GM19467 (cell line): ENCODE data around the gene BST1.
"Not testable (repeated sequence)": the region's sequence is repeated elsewhere in the genome, so short reads cannot be mapped to it uniquely, and the experiment has no call there.

Experiments
- ATAC-seq: cut with Tn5 transposase; IDR thresholded peaks from one replicate; pipeline ENCODE4 v1.9.1; 2021; ENCODE audit warnings: mild to moderate bottlenecking, moderate library complexity; ENCODE audit not compliant: unreplicated experiment

The BST1 gene

GRCh38 chr4:15707363-15707715, 4.5 kb downstream of the BST1 start:
- no peak for ATAC-seq

- ATAC-seq: no peak
These were observed 8.9 kb downstream of the BST1 start for GRCh38 chr4:15711762-15712161.

- no peak for ATAC-seq
These were observed 9.3 kb downstream of the BST1 start for GRCh38 chr4:15712214-15712613.

- no peak for ATAC-seq
These were observed 11.3 kb downstream of the BST1 start for GRCh38 chr4:15714141-15714540.

- no peak for ATAC-seq
These were observed 12.0 kb downstream of the BST1 start for GRCh38 chr4:15714646-15715435.

GRCh38 chr4:15716115-15716514, 13.2 kb downstream of the BST1 start:
- no peak for ATAC-seq

- ATAC-seq: no peak
These were observed 14.2 kb downstream of the BST1 start for GRCh38 chr4:15717086-15717485.

- no peak for ATAC-seq
These were observed 15.0 kb downstream of the BST1 start for GRCh38 chr4:15717657-15718416.

GRCh38 chr4:15718465-15718864, 15.6 kb downstream of the BST1 start:
- ATAC-seq: no peak

- ATAC-seq: no peak
These were observed 16.1 kb downstream of the BST1 start for GRCh38 chr4:15718959-15719358.

GRCh38 chr4:15719506-15719905, 16.6 kb downstream of the BST1 start:
- ATAC-seq: no peak

GRCh38 chr4:15720851-15721250, 18.0 kb downstream of the BST1 start:
- ATAC-seq: no peak

- no peak for ATAC-seq
These were observed 22.7 kb downstream of the BST1 start for GRCh38 chr4:15725608-15726007.

- no peak for ATAC-seq
These were observed 27.2 kb downstream of the BST1 start for GRCh38 chr4:15729910-15730533.

- ATAC-seq: not testable (repeated sequence)
These were observed 30.2 kb downstream of the BST1 start for GRCh38 chr4:15733061-15733460.

- ATAC-seq: no peak
These were observed 32.7 kb downstream of the BST1 start for GRCh38 chr4:15735536-15735935.

- no peak for ATAC-seq
These were observed 33.7 kb downstream of the BST1 start for GRCh38 chr4:15736514-15737050.

GRCh38 chr4:15737255-15737654, 34.4 kb downstream of the BST1 start:
- ATAC-seq: no peak

- ATAC-seq: no peak
These were observed 36.0 kb downstream of the BST1 start for GRCh38 chr4:15738877-15739276.

GRCh38 chr4:15740764-15741404, 38.0 kb downstream of the BST1 start:
- no peak for ATAC-seq

GRCh38 chr4:15742083-15742582, 39.3 kb downstream of the BST1 start:
- no peak for ATAC-seq
